Spleen (tissue), 11 donors: ENCODE data around the gene ABCA13. TPM values are rescaled to one million over a fixed set of nuclear protein-coding genes. Genes with fewer than 3 reads are reported as not detected.
"Not testable (repeated sequence)": the region's sequence is repeated elsewhere in the genome, so short reads cannot be mapped to it uniquely, and the experiment has no call there.

Source experiments
- DNase-seq: peaks from one replicate; pipeline ENCODE4 v3.0.0-alpha.2; 2020
- H3K27ac ChIP-seq, 8 donors: fragments of 200-600 bp; sonication (generic) in 7 of 8; 1 replicate in 4 of 8; 2 replicates in 4 of 8; pipeline versions ENCODE4 v1.5.0 to v1.8.0; 2016 to 2021; ENCODE audit warnings: inconsistent platforms in 4 of 8, mild to moderate bottlenecking in 4 of 8, moderate library complexity in 1 of 8
- H3K27me3 ChIP-seq, 7 donors: fragments of 200-600 bp; sonication (generic) in 6 of 7; replicated peaks in 1 of 7; 1 replicate in 4 of 7; 2 replicates in 3 of 7; pipeline versions ENCODE4 v1.5.0 to v1.8.0; 2016 to 2021; ENCODE audit warnings: inconsistent platforms in 3 of 7, mild to moderate bottlenecking in 1 of 7
- H3K36me3 ChIP-seq, 6 donors: fragments of 200-600 bp; sonication (generic) in 5 of 6; 1 replicate in 4 of 6; 2 replicates in 2 of 6; pipeline versions ENCODE4 v1.5.0 to v1.8.0; 2016 to 2021; ENCODE audit warnings: inconsistent platforms in 2 of 6
- H3K4me1 ChIP-seq, 6 donors: fragments of 200-600 bp; sonication (generic) in 5 of 6; 1 replicate in 3 of 6; 2 replicates in 3 of 6; pipeline versions ENCODE4 v1.5.0 to v1.8.0; 2016 to 2021; ENCODE audit warnings: inconsistent platforms in 3 of 6
- H3K4me3 ChIP-seq, 8 donors: fragments of 200-600 bp; sonication (generic) in 7 of 8; 1 replicate in 4 of 8; 2 replicates in 4 of 8; pipeline versions ENCODE4 v1.5.0 to v1.8.0; 2016 to 2021; ENCODE audit warnings: inconsistent platforms in 4 of 8, mild to moderate bottlenecking in 4 of 8, moderate library complexity in 2 of 8
- H3K9me3 ChIP-seq, 8 donors: fragments of 200-600 bp; sonication (generic) in 7 of 8; 1 replicate in 4 of 8; 2 replicates in 4 of 8; pipeline versions ENCODE4 v1.5.0 to v1.8.0; 2016 to 2021; ENCODE audit warnings: inconsistent platforms in 4 of 8
- POLR2A ChIP-seq, 3 donors: fragments of 450-650 bp; IDR thresholded peaks; one replicate each; pipeline ENCODE4 v1.5.1; 2017; ENCODE audit warnings: antibody characterized with exemption in 3 of 3, mild to moderate bottlenecking in 1 of 3
- POLR2AphosphoS5 ChIP-seq, 3 donors: sonication (generic); formaldehyde crosslinking; IDR thresholded peaks; one replicate each; pipeline ENCODE4 v1.5.1; 2017; ENCODE audit warnings: antibody characterized with exemption in 3 of 3
- WGBS, 5 donors: extraction: QIAGEN DNeasy Blood & Tissue Kit in 3 of 5; methylation state at CpG; one replicate each; pipeline versions ENCODE4 v1.1.5 to v1.1.7; 2013 to 2018; 5-methylcytosine and 5-hydroxymethylcytosine counted together
- intact Hi-C: fragments of 100-400 bp; cut with DNase I; formaldehyde crosslinking; loops from one replicate; pipeline ENCODE4 v1.15.0; 2023; ENCODE audit warnings: low total_unique reads
- polyA plus RNA-seq, 3 donors: library from polyadenylated mRNA; stranded (reverse); fragments of 200-250 nt; gene quantifications; one replicate each; pipeline ENCODE4 v1.2.1, GENCODE V29; 2013
- total RNA-seq, 7 donors: library from RNA; depleted of rRNA in 3 of 7; stranded (reverse); fragments of >200 nt in 3 of 7; fragmentation: NEBNext Ultra II Directional in 4 of 7; extraction: Animal tissue kit (Norgen Biotek cat#: 25700) in 4 of 7; gene quantifications; one replicate each; pipeline versions ENCODE4 v1.1.0 to v1.2.1, GENCODE V29; 2016 to 2021
- TF ChIP-seq, protein P1 (sequence below), 11 experiments: fragments of 200-600 bp in 7 of 11; fragments of 450-650 bp in 4 of 11; sonication (generic) in 4 of 11; IDR thresholded peaks in 8 of 11; conservative IDR thresholded peaks in 3 of 11; 1 replicate in 7 of 11; 2 replicates in 4 of 11; pipeline versions ENCODE4 v1.4.0 to v1.8.0; 2016 to 2021; ENCODE audit warnings: antibody characterized with exemption in 11 of 11, inconsistent platforms in 4 of 11, mild to moderate bottlenecking in 1 of 11
- donor health status: healthy with polysubstance abuse.
- donor health status: DM: no; HTN: no; CAD: no; lungs with moderate emphysema.
- donor health status: DM: no; HTN: no; CAD: no.
- donor health status: Bipolar disorder and iron deficiency.
- donor health status: healthy.
- donor health status: DM: no; HTN: no; CAD: no.
- donor health status: DM: yes; HTN: yes; CAD: no.

ABCA13 gene
- total and polyA plus RNA-seq, 10 donors: 0.02 to 19.0 (median 1.8) TPM

GRCh38 chr7:48193421-48193820 lies 22.2 kb downstream of the ABCA13 start:
- TF ChIP-seq, protein P1, sequence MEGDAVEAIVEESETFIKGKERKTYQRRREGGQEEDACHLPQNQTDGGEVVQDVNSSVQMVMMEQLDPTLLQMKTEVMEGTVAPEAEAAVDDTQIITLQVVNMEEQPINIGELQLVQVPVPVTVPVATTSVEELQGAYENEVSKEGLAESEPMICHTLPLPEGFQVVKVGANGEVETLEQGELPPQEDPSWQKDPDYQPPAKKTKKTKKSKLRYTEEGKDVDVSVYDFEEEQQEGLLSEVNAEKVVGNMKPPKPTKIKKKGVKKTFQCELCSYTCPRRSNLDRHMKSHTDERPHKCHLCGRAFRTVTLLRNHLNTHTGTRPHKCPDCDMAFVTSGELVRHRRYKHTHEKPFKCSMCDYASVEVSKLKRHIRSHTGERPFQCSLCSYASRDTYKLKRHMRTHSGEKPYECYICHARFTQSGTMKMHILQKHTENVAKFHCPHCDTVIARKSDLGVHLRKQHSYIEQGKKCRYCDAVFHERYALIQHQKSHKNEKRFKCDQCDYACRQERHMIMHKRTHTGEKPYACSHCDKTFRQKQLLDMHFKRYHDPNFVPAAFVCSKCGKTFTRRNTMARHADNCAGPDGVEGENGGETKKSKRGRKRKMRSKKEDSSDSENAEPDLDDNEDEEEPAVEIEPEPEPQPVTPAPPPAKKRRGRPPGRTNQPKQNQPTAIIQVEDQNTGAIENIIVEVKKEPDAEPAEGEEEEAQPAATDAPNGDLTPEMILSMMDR (IDR thresholded peaks at IDR 0.05 in 8 of 11, conservative IDR thresholded peaks at IDR 0.05 in 3 of 11): no peak
- TF ChIP-seq POLR2A (IDR thresholded peaks at IDR 0.05): no peak
- TF ChIP-seq POLR2AphosphoS5 (IDR thresholded peaks at IDR 0.05): no peak
- H3K9me3 ChIP-seq: peaks cover 0 to 1% (median 0%) of the 10 kb centered on the region in 8 donors
- DNase-seq: no peak
- no peaks in the 10 kb centered on the region for H3K27me3 ChIP-seq
- WGBS, 5 donors: 0 to 1% (median 0%) methylated on average over 1 of the region's 1 CpG
- H3K4me3 ChIP-seq: no peak overlapping the region
- intact Hi-C loops: no loop called here
- no peak overlapping the region for H3K27ac ChIP-seq
- peaks cover 0 to 20% (median 0%) of the 10 kb centered on the region in 6 donors for H3K36me3 ChIP-seq
- no peaks in the 10 kb centered on the region for H3K4me1 ChIP-seq

- DNase-seq, H3K9me3 ChIP-seq, H3K4me3 ChIP-seq, H3K4me1 ChIP-seq, intact Hi-C loops, H3K27me3 ChIP-seq, H3K27ac ChIP-seq: not testable (repeated sequence)
- H3K36me3 ChIP-seq: peaks cover 0 to 62% (median 0%) of the 10 kb centered on the region in 6 donors
- WGBS, 5 donors: 83 to 91% (median 87%) methylated on average over 19 of the region's 19 CpGs
These were observed 29.8 kb downstream of the ABCA13 start for GRCh38 chr7:48200946-48201589.

DNA sequence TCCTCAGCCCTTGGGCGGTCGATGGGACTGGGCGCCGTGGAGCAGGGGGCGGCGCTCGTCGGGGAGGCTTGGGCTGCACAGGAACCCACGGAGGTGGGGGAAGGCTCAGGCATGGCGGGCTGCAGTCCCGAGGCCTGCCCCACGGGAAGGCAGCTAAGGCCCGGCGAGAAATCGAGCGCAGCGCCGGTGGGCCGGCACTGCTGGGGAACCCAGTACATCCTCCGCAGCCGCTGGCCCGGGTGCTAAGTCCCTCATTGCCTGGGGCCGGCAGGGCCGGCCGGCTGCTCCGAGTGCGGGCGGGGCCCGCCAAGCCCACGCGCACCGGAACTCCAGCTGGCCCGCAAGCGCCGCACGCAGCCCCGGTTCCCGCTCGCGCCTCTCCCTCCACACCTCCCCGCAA lies 31.7 kb downstream of the ABCA13 start:
- H3K4me3 ChIP-seq, H3K9me3 ChIP-seq, DNase-seq, intact Hi-C loops, H3K27ac ChIP-seq, H3K4me1 ChIP-seq, H3K27me3 ChIP-seq: not testable (repeated sequence)
- 86 to 96% (median 94%) methylated on average over 12 to 41 of the region's 41 CpGs; no CpG with 5 or more reads in 1 of the 5 donors for WGBS, 5 donors
- peaks cover 0 to 57% (median 0%) of the 10 kb centered on the region in 6 donors for H3K36me3 ChIP-seq

GRCh38 chr7:48207155-48207675 lies 36.0 kb downstream of the ABCA13 start:
- 81 to 96% (median 88%) methylated on average over 1 of the region's 1 CpG for WGBS, 5 donors
- TF ChIP-seq, protein P1 (IDR thresholded peaks at IDR 0.05 in 8 of 11, conservative IDR thresholded peaks at IDR 0.05 in 3 of 11): no peak
- no peak for TF ChIP-seq POLR2A (IDR thresholded peaks at IDR 0.05)
- TF ChIP-seq POLR2AphosphoS5 (IDR thresholded peaks at IDR 0.05): no peak

DNA sequence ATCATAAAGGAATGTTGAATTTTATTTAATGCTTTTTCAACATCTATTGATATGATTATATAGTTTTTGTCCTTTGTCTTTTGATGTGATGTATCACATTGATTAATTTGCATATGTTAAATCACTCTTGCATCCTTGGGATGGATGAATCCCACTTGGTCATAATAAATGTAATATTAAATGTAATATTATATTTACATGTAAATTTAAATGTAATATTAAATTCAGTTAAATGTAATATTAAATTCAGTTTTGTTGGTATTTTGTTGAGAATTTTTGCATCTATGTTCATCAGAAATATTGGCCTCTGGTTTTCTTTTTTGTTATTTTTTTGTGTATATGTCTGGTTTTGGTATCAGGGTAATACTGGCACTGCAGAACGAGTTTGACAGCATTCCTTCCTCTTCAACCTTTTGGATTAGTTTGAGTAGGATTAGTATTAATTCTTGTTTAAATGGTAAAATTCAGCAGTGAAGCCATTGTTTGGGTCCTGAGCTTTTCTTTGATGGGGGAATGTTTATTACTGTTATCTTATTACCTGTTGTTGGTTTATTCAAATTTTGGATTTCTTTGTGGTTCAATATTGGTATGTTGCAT lies 37.8 kb downstream of the ABCA13 start:
- Histone ChIP-seq H3K4me1 (no peaks in the 10 kb centered on the region), H3K27ac (no peak overlapping the region), H3K9me3 (peaks cover 0 to 10% (median 0%) of the 10 kb centered on the region in 8 donors), H3K36me3 (peaks cover 0 to 8% (median 0%) of the 10 kb centered on the region in 6 donors), H3K27me3 (no peaks in the 10 kb centered on the region), H3K4me3 (no peak overlapping the region)
- 76 to 85% (median 78%) methylated on average over 1 of the region's 1 CpG for WGBS, 5 donors
- intact Hi-C loops: no loop called here
- no peak for DNase-seq
- TF ChIP-seq POLR2AphosphoS5 (IDR thresholded peaks at IDR 0.05) (no peak), POLR2A (IDR thresholded peaks at IDR 0.05) (no peak)
- TF ChIP-seq, protein P1 (IDR thresholded peaks at IDR 0.05 in 8 of 11, conservative IDR thresholded peaks at IDR 0.05 in 3 of 11): no peak

More at GRCh38 chr7:48207155-48207675, 36.0 kb downstream of the ABCA13 start:
- Histone ChIP-seq H3K27me3 (no peaks in the 10 kb centered on the region), H3K4me1 (no peaks in the 10 kb centered on the region), H3K9me3 (peaks cover 0 to 10% (median 0%) of the 10 kb centered on the region in 8 donors), H3K4me3 (no peak overlapping the region), H3K27ac (no peak overlapping the region), H3K36me3 (peaks cover 0 to 22% (median 0%) of the 10 kb centered on the region in 6 donors)
- no peak for DNase-seq
- intact Hi-C loops: no loop called here
